HepG2 (cell line): ENCODE data around the gene FLT3LG. TPM values are rescaled to one million over a fixed set of nuclear protein-coding genes. Genes with fewer than 3 reads are reported as not detected.

ENCODE experiments used
- ERF ChIP-seq: IDR thresholded peaks from 2 replicates; pipeline ENCODE4 v1.6.1; 2018; ENCODE audit warnings: missing biosample characterization, missing genetic modification reagents
- FOXJ3 ChIP-seq: sonication (generic); formaldehyde crosslinking; IDR thresholded peaks from 2 replicates; pipeline ENCODE4 v1.4.0; 2020; ENCODE audit warnings: missing genetic modification reagents, mild to moderate bottlenecking, borderline replicate concordance
- GPN1 ChIP-seq: sonication (generic); formaldehyde crosslinking; IDR thresholded peaks from 2 replicates; pipeline ENCODE4 v1.5.1; 2020; ENCODE audit warnings: missing genetic modification reagents, borderline replicate concordance
- HCFC1 ChIP-seq: fragments of 150-350 bp; IDR thresholded peaks from 2 replicates; pipeline ENCODE4 v1.6.1; 2014; ENCODE audit warnings: low read depth, low read length
- HNRNPK ChIP-seq: fragments of 200-400 bp; formaldehyde crosslinking; IDR thresholded peaks from 2 replicates; pipeline ENCODE4 v1.6.1; 2018; ENCODE audit warnings: low read length, low read depth, moderate library complexity, mild to moderate bottlenecking; ENCODE audit not compliant: poor library complexity, severe bottlenecking
- MTA1 ChIP-seq: sonication (generic); formaldehyde crosslinking; IDR thresholded peaks from 2 replicates; pipeline ENCODE4 v1.4.0; 2020; ENCODE audit warnings: missing genetic modification reagents, mild to moderate bottlenecking, borderline replicate concordance
- PPARG ChIP-seq: conservative IDR thresholded peaks from 2 replicates; pipeline ENCODE4 v1.6.1; 2016; ENCODE audit warnings: missing biosample characterization, missing genetic modification reagents
- ZC3H13 ChIP-seq: sonication (generic); formaldehyde crosslinking; IDR thresholded peaks from 2 replicates; pipeline ENCODE4 v1.8.1; 2023; ENCODE audit warnings: mild to moderate bottlenecking, missing genetic modification reagents, moderate library complexity
- ZFP41 ChIP-seq: sonication (generic); formaldehyde crosslinking; IDR thresholded peaks from 2 replicates; pipeline ENCODE4 v1.4.0; 2020; ENCODE audit warnings: mild to moderate bottlenecking, missing genetic modification reagents, borderline replicate concordance
- ZNF446 ChIP-seq: sonication (generic); formaldehyde crosslinking; IDR thresholded peaks from 2 replicates; pipeline ENCODE4 v1.5.0; 2020; ENCODE audit warnings: mild to moderate bottlenecking, missing genetic modification reagents
- ZNF615 ChIP-seq: sonication (generic); formaldehyde crosslinking; IDR thresholded peaks from 2 replicates; pipeline ENCODE4 v1.5.0; 2020; ENCODE audit warnings: mild to moderate bottlenecking, missing genetic modification reagents, borderline replicate concordance
- ZSCAN29 ChIP-seq: sonication (generic); formaldehyde crosslinking; conservative IDR thresholded peaks from 2 replicates; pipeline ENCODE4 v1.4.0; 2020; ENCODE audit warnings: mild to moderate bottlenecking, missing genetic modification reagents
- polyA plus RNA-seq, 8 experiments: library from polyadenylated mRNA; depleted of rRNA in 3 of 8; stranded (reverse) in 7 of 8; unstranded in 1 of 8; fragments of >200 nt; fragmentation: Illumina TruSeq in 4 of 8; extraction: Trizol in 4 of 8; gene quantifications; 2 replicates each; pipeline versions ENCODE4 v1.2.1 to v1.2.3, GENCODE V29; 2011 to 2016; ENCODE audit warnings: low read depth in 4 of 8, missing spikeins in 1 of 8, mixed read lengths in 1 of 8; ENCODE audit not compliant: insufficient read depth in 1 of 8
- total RNA-seq, 5 experiments: library from RNA; depleted of rRNA; stranded (reverse); fragments of >200 nt; fragmentation: Illumina TruSeq; extraction: Trizol; gene quantifications; 2 replicates each; pipeline ENCODE4 v1.2.3, GENCODE V29; 2016; ENCODE audit warnings: low read depth in 1 of 5
- TF ChIP-seq, protein P1 (sequence below): sonication (generic); formaldehyde crosslinking; IDR thresholded peaks from 2 replicates; pipeline ENCODE4 v1.4.0; 2020; ENCODE audit warnings: missing genetic modification reagents
- TF ChIP-seq, protein P2 (sequence below): sonication (generic); formaldehyde crosslinking; IDR thresholded peaks from one replicate; pipeline ENCODE4 v1.5.1; 2020; ENCODE audit warnings: mild to moderate bottlenecking, missing genetic modification reagents; ENCODE audit errors: not compliant biosample characterization
- TF ChIP-seq, protein P3 (sequence below): IDR thresholded peaks from 2 replicates; pipeline ENCODE4 v1.6.1; 2016
- TF ChIP-seq, protein P4 (sequence below): sonication (generic); formaldehyde crosslinking; IDR thresholded peaks from 2 replicates; pipeline ENCODE4 v1.9.0; 2022; ENCODE audit warnings: missing genetic modification reagents, mild to moderate bottlenecking, borderline replicate concordance

The FLT3LG gene
- total and polyA plus RNA-seq, 2 of the 13 experiments (the other 11 are each of a cell fraction or from before 2014, with no cell fraction given) = 1.5 to 2.6 TPM

DNA sequence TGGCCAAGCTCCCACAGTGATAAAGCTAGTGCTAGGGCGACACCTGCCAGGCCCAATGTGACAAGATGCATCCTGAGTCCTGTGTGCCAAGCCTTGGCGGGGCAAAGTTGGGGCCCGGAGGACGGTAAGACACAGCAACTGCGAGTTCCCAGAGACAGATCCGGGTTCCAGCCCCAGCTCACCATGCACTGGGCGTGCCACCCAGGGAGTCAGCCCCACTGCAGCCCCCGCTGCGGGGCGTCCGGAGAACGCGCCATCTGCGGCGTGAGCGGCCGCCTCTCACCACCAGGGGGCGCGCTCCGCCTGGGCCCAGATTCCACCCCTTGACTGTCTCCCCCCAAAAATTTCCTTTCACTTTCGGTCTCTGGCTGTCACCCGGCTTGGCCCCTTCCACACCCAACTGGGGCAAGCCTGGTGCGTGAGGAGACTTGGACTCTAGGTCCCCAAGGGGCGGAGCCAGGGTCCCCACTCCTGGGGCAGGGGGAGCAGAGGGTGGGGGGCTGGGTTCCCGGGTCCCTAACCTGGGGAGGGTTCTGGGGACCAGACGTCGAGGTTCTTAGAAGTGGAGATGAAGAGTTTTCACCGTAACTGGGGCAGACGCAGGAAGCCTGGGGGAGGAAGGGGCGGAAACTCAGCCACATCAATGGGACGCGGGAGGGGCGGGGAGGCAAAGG is at the start of gene FLT3LG (continued):
- TF ChIP-seq, protein P1, sequence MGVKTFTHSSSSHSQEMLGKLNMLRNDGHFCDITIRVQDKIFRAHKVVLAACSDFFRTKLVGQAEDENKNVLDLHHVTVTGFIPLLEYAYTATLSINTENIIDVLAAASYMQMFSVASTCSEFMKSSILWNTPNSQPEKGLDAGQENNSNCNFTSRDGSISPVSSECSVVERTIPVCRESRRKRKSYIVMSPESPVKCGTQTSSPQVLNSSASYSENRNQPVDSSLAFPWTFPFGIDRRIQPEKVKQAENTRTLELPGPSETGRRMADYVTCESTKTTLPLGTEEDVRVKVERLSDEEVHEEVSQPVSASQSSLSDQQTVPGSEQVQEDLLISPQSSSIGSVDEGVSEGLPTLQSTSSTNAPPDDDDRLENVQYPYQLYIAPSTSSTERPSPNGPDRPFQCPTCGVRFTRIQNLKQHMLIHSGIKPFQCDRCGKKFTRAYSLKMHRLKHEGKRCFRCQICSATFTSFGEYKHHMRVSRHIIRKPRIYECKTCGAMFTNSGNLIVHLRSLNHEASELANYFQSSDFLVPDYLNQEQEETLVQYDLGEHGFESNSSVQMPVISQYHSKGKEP (CRISPR knock-in tag) = no peak
- TF ChIP-seq GPN1 (CRISPR knock-in tag) (peak; percentile 74; the same call in 1 of the 2 replicates), ZNF446 (CRISPR knock-in tag) (no peak), HNRNPK (no peak), HCFC1 (no peak), ZFP41 (CRISPR knock-in tag) (no peak), ERF (CRISPR knock-in tag) (peak; percentile 73; the same call in 1 of the 2 replicates), FOXJ3 (CRISPR knock-in tag) (no peak), ZNF615 (CRISPR knock-in tag) (no peak), MTA1 (no peak), ZSCAN29 (0 out of 2 replicates have a peak, but pooled peaks have one; percentile 59), PPARG (CRISPR knock-in tag) (no peak), ZC3H13 (CRISPR knock-in tag) (no peak)
- TF ChIP-seq, protein P2, sequence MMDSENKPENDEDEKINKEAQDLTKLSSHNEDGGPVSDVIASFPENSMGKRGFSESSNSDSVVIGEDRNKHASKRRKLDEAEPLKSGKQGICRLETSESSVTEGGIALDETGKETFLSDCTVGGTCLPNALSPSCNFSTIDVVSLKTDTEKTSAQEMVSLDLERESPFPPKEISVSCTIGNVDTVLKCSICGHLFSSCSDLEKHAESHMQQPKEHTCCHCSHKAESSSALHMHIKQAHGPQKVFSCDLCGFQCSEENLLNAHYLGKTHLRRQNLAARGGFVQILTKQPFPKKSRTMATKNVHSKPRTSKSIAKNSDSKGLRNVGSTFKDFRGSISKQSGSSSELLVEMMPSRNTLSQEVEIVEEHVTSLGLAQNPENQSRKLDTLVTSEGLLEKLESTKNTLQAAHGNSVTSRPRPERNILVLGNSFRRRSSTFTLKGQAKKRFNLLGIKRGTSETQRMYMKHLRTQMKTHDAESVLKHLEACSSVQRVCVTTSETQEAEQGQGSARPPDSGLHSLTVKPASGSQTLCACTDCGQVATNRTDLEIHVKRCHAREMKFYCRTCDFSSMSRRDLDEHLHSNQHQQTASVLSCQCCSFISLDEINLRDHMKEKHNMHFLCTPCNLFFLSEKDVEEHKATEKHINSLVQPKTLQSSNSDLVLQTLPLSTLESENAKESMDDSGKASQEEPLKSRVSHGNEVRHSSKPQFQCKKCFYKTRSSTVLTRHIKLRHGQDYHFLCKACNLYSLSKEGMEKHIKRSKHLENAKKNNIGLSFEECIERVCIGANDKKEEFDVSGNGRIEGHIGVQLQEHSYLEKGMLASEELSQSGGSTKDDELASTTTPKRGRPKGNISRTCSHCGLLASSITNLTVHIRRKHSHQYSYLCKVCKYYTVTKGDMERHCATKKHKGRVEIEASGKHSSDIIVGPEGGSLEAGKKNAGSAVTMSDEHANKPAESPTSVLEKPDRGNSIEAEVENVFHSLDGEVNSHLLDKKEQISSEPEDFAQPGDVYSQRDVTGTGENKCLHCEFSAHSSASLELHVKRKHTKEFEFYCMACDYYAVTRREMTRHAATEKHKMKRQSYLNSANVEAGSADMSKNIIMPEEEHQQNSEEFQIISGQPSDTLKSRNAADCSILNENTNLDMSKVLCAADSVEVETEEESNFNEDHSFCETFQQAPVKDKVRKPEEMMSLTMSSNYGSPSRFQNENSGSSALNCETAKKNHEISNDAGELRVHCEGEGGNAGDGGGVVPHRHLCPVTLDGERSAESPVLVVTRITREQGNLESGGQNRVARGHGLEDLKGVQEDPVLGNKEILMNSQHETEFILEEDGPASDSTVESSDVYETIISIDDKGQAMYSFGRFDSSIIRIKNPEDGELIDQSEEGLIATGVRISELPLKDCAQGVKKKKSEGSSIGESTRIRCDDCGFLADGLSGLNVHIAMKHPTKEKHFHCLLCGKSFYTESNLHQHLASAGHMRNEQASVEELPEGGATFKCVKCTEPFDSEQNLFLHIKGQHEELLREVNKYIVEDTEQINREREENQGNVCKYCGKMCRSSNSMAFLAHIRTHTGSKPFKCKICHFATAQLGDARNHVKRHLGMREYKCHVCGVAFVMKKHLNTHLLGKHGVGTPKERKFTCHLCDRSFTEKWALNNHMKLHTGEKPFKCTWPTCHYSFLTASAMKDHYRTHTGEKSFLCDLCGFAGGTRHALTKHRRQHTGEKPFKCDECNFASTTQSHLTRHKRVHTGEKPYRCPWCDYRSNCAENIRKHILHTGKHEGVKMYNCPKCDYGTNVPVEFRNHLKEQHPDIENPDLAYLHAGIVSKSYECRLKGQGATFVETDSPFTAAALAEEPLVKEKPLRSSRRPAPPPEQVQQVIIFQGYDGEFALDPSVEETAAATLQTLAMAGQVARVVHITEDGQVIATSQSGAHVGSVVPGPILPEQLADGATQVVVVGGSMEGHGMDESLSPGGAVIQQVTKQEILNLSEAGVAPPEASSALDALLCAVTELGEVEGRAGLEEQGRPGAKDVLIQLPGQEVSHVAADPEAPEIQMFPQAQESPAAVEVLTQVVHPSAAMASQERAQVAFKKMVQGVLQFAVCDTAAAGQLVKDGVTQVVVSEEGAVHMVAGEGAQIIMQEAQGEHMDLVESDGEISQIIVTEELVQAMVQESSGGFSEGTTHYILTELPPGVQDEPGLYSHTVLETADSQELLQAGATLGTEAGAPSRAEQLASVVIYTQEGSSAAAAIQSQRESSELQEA (CRISPR knock-in tag) = no peak
- TF ChIP-seq, protein P3, sequence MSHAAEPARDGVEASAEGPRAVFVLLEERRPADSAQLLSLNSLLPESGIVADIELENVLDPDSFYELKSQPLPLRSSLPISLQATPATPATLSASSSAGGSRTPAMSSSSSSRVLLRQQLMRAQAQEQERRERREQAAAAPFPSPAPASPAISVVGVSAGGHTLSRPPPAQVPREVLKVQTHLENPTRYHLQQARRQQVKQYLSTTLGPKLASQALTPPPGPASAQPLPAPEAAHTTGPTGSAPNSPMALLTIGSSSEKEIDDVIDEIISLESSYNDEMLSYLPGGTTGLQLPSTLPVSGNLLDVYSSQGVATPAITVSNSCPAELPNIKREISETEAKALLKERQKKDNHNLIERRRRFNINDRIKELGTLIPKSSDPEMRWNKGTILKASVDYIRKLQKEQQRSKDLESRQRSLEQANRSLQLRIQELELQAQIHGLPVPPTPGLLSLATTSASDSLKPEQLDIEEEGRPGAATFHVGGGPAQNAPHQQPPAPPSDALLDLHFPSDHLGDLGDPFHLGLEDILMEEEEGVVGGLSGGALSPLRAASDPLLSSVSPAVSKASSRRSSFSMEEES = no peak
- TF ChIP-seq, protein P4, sequence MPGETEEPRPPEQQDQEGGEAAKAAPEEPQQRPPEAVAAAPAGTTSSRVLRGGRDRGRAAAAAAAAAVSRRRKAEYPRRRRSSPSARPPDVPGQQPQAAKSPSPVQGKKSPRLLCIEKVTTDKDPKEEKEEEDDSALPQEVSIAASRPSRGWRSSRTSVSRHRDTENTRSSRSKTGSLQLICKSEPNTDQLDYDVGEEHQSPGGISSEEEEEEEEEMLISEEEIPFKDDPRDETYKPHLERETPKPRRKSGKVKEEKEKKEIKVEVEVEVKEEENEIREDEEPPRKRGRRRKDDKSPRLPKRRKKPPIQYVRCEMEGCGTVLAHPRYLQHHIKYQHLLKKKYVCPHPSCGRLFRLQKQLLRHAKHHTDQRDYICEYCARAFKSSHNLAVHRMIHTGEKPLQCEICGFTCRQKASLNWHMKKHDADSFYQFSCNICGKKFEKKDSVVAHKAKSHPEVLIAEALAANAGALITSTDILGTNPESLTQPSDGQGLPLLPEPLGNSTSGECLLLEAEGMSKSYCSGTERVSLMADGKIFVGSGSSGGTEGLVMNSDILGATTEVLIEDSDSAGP (CRISPR knock-in tag) = peak; percentile 72; the same call in 1 of the 2 replicates
